ENCODE data around the gene KCNJ6.
"Not testable (repeated sequence)": the region's sequence is repeated elsewhere in the genome, so short reads cannot be mapped to it uniquely, and the experiment has no call there.

Gene KCNJ6

GRCh38 chr21:37654596-37654995 is 261.7 kb downstream of the KCNJ6 start:
- no peak for DNase-seq
- Histone ChIP-seq H3K27me3 (ENCODE audit: insufficient read depth, low read depth, severe bottlenecking) (no peaks in the 10 kb centered on the region), H3K36me3 (no peaks in the 10 kb centered on the region), H3K9me3 (ENCODE audit: severe bottlenecking) (no peaks in the 10 kb centered on the region), H3K27ac (no peak overlapping the region), H3K4me3 (ENCODE audit: low read depth, low read length) (no peak overlapping the region)
- TF ChIP-seq CTCF (IDR thresholded peaks at IDR 0.05; ENCODE audit: low read depth, low read length) = no peak

- no peaks in the 10 kb centered on the region for H3K27me3 ChIP-seq (ENCODE audit: insufficient read depth, low read depth, severe bottlenecking)
- DNase-seq = no peak
Measured at GRCh38 chr21:37653201-37653600, 263.1 kb downstream of the KCNJ6 start.

GRCh38 chr21:37647781-37648180 is 268.5 kb downstream of the KCNJ6 start:
- H3K4me3 ChIP-seq (ENCODE audit: low read depth, low read length) = no peak overlapping the region
- no peaks in the 10 kb centered on the region for H3K27me3 ChIP-seq (ENCODE audit: insufficient read depth, low read depth, severe bottlenecking)
- TF ChIP-seq CTCF (IDR thresholded peaks at IDR 0.05; ENCODE audit: low read depth, low read length) = no peak
- H3K9me3 ChIP-seq (ENCODE audit: severe bottlenecking) = no peaks in the 10 kb centered on the region
- H3K36me3 ChIP-seq = no peaks in the 10 kb centered on the region
- no peak for DNase-seq
- no peak overlapping the region for H3K27ac ChIP-seq

More at GRCh38 chr21:37653201-37653600, 263.1 kb downstream of the KCNJ6 start:
- Histone ChIP-seq H3K9me3 (ENCODE audit: severe bottlenecking) (no peaks in the 10 kb centered on the region), H3K36me3 (no peaks in the 10 kb centered on the region), H3K4me3 (ENCODE audit: low read depth, low read length) (no peak overlapping the region), H3K27ac (no peak overlapping the region)
- no peak for TF ChIP-seq CTCF (IDR thresholded peaks at IDR 0.05; ENCODE audit: low read depth, low read length)

GRCh38 chr21:37646761-37647160 is 269.5 kb downstream of the KCNJ6 start:
- H3K36me3 ChIP-seq; H3K9me3 ChIP-seq (ENCODE audit: severe bottlenecking); H3K4me3 ChIP-seq (ENCODE audit: low read depth, low read length); H3K27ac ChIP-seq; H3K27me3 ChIP-seq (ENCODE audit: insufficient read depth, low read depth, severe bottlenecking); DNase-seq: not testable (repeated sequence)

GRCh38 chr21:37645848-37646247 is 270.4 kb downstream of the KCNJ6 start:
- no peak overlapping the region for H3K27ac ChIP-seq
- H3K27me3 ChIP-seq (ENCODE audit: insufficient read depth, low read depth, severe bottlenecking) = no peaks in the 10 kb centered on the region
- no peak overlapping the region for H3K4me3 ChIP-seq (ENCODE audit: low read depth, low read length)
- no peaks in the 10 kb centered on the region for H3K9me3 ChIP-seq (ENCODE audit: severe bottlenecking)
- no peak for DNase-seq
- H3K36me3 ChIP-seq = no peaks in the 10 kb centered on the region
- no peak for TF ChIP-seq CTCF (IDR thresholded peaks at IDR 0.05; ENCODE audit: low read depth, low read length)

GRCh38 chr21:37644636-37645035 is 271.6 kb downstream of the KCNJ6 start:
- Histone ChIP-seq H3K36me3 (no peaks in the 10 kb centered on the region), H3K9me3 (ENCODE audit: severe bottlenecking) (no peaks in the 10 kb centered on the region), H3K27ac (no peak overlapping the region), H3K4me3 (ENCODE audit: low read depth, low read length) (no peak overlapping the region), H3K27me3 (ENCODE audit: insufficient read depth, low read depth, severe bottlenecking) (no peaks in the 10 kb centered on the region)
- no peak for DNase-seq
- TF ChIP-seq CTCF (IDR thresholded peaks at IDR 0.05; ENCODE audit: low read depth, low read length) = no peak

GRCh38 chr21:37643862-37644261 is 272.4 kb downstream of the KCNJ6 start:
- H3K27me3 ChIP-seq (ENCODE audit: insufficient read depth, low read depth, severe bottlenecking); H3K9me3 ChIP-seq (ENCODE audit: severe bottlenecking); H3K4me3 ChIP-seq (ENCODE audit: low read depth, low read length); DNase-seq; H3K27ac ChIP-seq; H3K36me3 ChIP-seq: not testable (repeated sequence)
